ENCODE measurements around the gene MRPS10. TPM values are rescaled to one million over a fixed set of nuclear protein-coding genes. Genes with fewer than 3 reads are reported as not detected.

Gene MRPS10
- total and polyA plus RNA-seq, 3 donors from 2014 or later: 33.9 to 42.0 (median 35.8) TPM

- intact Hi-C loops (cut with DNase I; ENCODE audit: low total_unique reads): no loop called here
- TF ChIP-seq POLR2A (IDR thresholded peaks at IDR 0.05): no peak
- TF ChIP-seq, protein P1, sequence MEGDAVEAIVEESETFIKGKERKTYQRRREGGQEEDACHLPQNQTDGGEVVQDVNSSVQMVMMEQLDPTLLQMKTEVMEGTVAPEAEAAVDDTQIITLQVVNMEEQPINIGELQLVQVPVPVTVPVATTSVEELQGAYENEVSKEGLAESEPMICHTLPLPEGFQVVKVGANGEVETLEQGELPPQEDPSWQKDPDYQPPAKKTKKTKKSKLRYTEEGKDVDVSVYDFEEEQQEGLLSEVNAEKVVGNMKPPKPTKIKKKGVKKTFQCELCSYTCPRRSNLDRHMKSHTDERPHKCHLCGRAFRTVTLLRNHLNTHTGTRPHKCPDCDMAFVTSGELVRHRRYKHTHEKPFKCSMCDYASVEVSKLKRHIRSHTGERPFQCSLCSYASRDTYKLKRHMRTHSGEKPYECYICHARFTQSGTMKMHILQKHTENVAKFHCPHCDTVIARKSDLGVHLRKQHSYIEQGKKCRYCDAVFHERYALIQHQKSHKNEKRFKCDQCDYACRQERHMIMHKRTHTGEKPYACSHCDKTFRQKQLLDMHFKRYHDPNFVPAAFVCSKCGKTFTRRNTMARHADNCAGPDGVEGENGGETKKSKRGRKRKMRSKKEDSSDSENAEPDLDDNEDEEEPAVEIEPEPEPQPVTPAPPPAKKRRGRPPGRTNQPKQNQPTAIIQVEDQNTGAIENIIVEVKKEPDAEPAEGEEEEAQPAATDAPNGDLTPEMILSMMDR (IDR thresholded peaks at IDR 0.05): no peak
- no peaks in the 10 kb centered on the region for H3K27me3 ChIP-seq
- no peaks in the 10 kb centered on the region for H3K36me3 ChIP-seq (ENCODE audit: low read depth, missing control alignments)
- WGBS, 2 donors: 58 to 64% methylated on average over 3 of the region's 3 CpGs
- no peak overlapping the region for H3K4me3 ChIP-seq
- no peaks in the 10 kb centered on the region for H3K9me3 ChIP-seq
- H3K4me1 ChIP-seq: no peaks in the 10 kb centered on the region
- DNase-seq: no peak
- H3K27ac ChIP-seq: no peak overlapping the region
Measured at GRCh38 chr6:42201382-42201781, 16.3 kb downstream of the MRPS10 start.

- Histone ChIP-seq H3K4me1 (no peaks in the 10 kb centered on the region), H3K27ac (no peak overlapping the region), H3K36me3 (ENCODE audit: low read depth, missing control alignments) (no peaks in the 10 kb centered on the region), H3K4me3 (no peak overlapping the region), H3K27me3 (no peaks in the 10 kb centered on the region), H3K9me3 (no peaks in the 10 kb centered on the region)
- DNase-seq: no peak
- TF ChIP-seq, protein P1 (IDR thresholded peaks at IDR 0.05): no peak
- TF ChIP-seq POLR2A (IDR thresholded peaks at IDR 0.05): no peak
- intact Hi-C loops (cut with DNase I; ENCODE audit: low total_unique reads): no loop called here
- 59 to 69% methylated on average over 1 of the region's 1 CpG for WGBS, 2 donors
Measured at GRCh38 chr6:42200035-42200434, 17.6 kb downstream of the MRPS10 start.

DNA sequence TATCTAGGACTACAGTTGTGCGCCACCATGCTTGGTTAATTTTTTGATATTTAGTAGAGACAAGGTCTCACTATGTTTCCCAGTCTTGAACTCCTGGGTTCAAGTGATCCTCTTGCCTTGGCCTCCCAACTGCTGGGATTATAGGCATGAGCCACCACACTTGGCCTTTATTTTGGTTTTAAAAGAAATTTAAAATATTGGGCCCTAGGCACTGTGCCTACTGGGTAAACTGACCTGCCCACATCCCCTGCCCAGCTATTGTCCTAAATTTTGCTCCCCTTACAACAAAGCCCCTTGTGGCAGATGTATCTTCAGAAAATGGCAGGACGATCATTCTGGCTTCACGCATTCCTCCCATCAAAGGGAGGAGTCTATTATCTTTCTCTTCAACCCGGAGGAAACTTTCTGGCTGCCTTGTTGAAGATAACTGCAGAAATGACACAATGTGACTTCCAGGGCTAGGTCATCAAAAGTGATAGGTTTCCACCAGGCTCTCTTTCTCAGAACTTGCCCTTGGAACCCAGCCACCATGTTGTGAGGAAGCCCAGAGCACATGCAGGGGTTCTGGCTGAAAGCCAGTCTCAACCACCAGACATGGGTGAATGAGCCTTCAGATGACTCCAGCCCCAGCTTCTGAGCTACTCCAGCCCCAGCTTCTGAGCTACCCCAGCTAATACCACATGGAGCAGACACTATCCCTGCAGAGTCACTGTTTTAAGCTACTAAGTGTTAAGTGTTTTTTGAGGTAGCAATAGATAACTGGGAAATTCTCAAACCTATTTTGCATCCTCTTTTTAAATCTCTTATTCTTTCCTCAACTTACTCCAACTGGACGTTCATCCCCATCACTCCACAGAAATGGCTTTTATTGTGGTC lies 18.3 kb downstream of the MRPS10 start:
- Histone ChIP-seq H3K9me3 (no peaks in the 10 kb centered on the region), H3K27ac (no peak overlapping the region), H3K4me3 (no peak overlapping the region), H3K4me1 (no peaks in the 10 kb centered on the region), H3K36me3 (ENCODE audit: low read depth, missing control alignments) (no peaks in the 10 kb centered on the region), H3K27me3 (no peaks in the 10 kb centered on the region)
- WGBS, 2 donors: 77 to 81% methylated on average over 5 of the region's 5 CpGs
- TF ChIP-seq, protein P1 (IDR thresholded peaks at IDR 0.05): no peak
- TF ChIP-seq POLR2A (IDR thresholded peaks at IDR 0.05): no peak
- intact Hi-C loops (cut with DNase I; ENCODE audit: low total_unique reads): no loop called here
- peak; percentile 87 for DNase-seq

GRCh38 chr6:42197555-42198362 lies 19.9 kb downstream of the MRPS10 start:
- no peak for DNase-seq
- no peaks in the 10 kb centered on the region for H3K27me3 ChIP-seq
- H3K27ac ChIP-seq: no peak overlapping the region

More at GRCh38 chr6:42197555-42198362, 19.9 kb downstream of the MRPS10 start:
- Histone ChIP-seq H3K36me3 (ENCODE audit: low read depth, missing control alignments) (no peaks in the 10 kb centered on the region), H3K4me1 (no peaks in the 10 kb centered on the region), H3K4me3 (no peak overlapping the region), H3K9me3 (no peaks in the 10 kb centered on the region)
- intact Hi-C loops (cut with DNase I; ENCODE audit: low total_unique reads): no loop called here
- TF ChIP-seq, protein P1 (IDR thresholded peaks at IDR 0.05): no peak
- no peak for TF ChIP-seq POLR2A (IDR thresholded peaks at IDR 0.05)
- WGBS, 2 donors: 81 to 83% methylated on average over 13 of the region's 13 CpGs

All from testis (tissue), 3 donors.